HG02852 (cell line): Measurements from ENCODE around the gene AHRR.
A peak's percentile ranks its signal among the peaks of the same experiment; 100 is the strongest.
"Not testable (repeated sequence)": the region's sequence is repeated elsewhere in the genome, so short reads cannot be mapped to it uniquely, and the experiment has no call there.

Experiments used
- ATAC-seq: cut with Tn5 transposase; IDR thresholded peaks from one replicate; pipeline ENCODE4 v1.9.1; 2021; ENCODE audit warnings: mild to moderate bottlenecking, moderate library complexity; ENCODE audit not compliant: unreplicated experiment

Gene AHRR

GRCh38 chr5:466661-467310, 145.3 kb downstream of the AHRR start:
- no peak for ATAC-seq

DNA sequence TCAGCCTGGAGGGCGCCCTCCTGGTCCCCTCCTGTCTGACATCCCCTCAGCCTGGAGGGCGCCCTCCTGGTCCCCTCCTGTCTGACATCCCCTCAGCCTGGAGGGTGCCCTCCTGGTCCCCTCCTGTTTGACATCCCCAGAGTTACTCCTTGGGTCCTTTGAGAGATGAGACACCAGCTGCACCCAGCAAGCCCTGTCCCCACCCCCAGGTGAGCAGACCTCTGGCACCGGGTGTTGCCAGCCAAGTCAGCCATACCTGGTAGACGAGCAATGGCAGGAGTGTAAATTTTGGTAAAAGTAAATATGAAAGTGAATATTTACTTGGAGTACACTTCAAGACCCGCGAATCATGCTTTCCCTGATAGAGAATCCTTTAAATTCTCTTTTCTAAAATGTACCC, 146.9 kb downstream of the AHRR start:
- no peak for ATAC-seq

GRCh38 chr5:469752-470483, 148.4 kb downstream of the AHRR start:
- ATAC-seq, result no peak

GRCh38 chr5:470961-471749, 149.6 kb downstream of the AHRR start:
- ATAC-seq, result no peak

DNA sequence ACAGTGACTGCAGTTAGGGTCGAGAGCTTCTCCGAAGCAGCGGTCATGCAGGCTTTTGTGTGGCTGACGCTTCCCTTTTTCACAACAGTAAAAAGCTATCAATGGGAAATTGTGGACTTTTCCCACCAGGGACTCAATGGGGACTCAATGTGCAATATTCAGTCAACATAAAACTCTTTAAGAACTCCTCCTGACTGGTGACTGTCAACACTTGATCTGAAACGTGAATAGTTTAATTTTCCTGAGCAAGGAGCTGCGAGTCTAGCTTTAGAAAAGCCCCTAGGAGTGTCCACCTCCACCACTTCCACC, 150.2 kb downstream of the AHRR start:
- no peak for ATAC-seq

DNA sequence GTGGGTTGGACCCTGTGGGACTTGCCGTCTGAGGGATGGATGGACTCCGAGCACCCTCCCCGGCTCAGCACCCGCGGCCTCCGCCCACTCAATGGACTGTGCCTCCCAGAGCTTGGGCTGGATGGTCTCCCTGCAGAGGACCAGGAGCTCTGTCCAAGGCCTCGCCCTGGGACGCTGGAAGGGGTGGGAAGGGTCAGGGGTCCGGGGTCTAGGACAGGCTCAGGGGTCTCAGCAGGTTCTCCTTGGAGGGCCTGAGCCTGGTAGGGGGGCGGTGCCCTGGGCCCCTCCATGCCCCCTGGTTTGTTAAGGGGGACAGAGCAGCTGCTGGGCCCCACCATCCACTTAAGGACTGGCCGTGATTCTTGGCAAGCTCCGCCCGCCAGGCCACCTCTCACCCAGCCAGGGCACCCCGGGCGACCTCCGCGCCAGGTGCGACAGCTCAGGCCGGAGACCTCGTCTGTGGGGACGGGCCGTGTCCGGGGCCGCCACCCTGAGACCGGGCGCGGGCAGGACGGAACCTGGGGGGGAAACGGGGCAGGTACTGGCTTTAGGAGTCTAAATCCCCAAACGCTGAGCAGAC, 150.7 kb downstream of the AHRR start:
- peak; percentile 16 for ATAC-seq

DNA sequence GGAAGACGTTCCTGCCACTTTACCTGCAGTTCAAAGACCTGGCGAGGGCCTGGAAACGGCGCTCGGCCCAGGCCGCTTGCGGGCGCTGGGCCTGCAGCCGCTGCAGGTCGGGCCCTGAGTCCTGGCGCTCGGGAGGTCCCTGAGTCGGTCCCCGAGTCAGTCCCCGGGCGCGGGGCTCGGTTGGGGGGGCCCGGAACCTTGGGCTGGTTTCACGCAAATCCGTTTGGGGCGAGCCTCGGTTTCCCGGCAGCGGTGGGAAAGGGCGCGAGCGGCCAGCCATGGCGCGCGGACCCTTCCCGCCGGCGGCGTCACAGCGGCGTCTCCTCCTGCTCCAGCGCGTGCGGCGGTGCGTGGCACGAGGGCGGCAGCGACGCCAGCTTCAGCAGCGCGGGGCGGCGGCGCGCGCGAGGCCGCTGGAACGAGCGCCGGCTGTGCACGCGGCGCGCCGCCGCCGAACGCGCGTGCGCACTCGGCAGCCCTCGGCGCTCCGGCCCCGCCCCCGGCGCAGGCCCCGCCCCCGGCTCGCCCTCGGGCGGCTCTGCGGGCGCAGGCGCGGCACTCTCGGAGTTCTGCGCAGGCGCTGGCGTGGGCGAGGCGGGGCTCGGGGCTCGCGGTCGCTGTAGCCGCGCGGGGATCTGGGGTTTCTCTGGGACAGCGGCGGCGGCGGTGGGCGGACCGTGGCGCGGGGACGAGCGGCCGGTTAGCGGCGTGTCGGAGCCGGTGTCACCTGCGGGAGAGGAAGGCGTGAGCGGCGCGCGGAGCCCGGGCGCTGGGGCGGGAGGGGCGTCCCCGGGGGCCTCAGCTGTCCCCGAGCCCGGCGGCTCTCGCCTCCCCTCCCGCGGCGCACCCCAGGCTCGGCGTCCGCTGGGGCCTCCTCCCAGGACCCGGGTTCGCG, 151.4 kb downstream of the AHRR start:
- ATAC-seq, result peak; percentile 67

DNA sequence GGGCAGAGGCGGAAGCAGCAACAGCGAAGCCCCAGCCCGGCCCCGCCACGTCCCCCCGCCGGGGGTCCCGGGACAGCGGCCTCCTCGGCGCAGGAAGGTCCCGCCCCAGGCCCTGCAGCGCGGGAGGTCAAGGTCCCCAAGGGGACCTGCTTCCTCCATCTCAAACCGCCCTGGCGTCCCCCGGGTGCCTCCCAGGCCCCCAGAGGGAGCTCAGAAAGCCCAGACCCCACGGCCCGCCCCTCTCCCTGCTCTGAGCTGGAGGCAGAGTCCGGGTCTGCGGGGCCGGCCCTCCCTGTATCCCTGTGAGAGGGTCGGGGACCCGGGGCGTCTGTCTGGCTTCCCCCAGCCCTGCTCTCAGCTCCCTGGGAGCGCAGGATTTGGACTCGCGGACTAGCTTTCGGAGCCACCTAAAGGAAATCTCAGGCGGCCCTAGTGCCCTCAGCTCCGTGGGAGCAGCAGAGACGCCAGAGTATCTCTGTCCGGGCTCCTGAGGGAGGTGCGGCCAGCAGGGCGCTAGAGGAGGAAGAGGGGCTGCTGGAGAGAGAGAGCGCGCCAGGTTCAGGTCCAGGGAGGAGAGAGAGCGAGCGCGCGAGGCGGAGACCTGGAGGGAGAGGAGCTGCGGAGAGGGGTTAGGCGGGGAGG, 152.2 kb downstream of the AHRR start:
- ATAC-seq, result peak; percentile 23

- not testable (repeated sequence) for ATAC-seq
These were observed 152.8 kb downstream of the AHRR start for GRCh38 chr5:474232-474839.

DNA sequence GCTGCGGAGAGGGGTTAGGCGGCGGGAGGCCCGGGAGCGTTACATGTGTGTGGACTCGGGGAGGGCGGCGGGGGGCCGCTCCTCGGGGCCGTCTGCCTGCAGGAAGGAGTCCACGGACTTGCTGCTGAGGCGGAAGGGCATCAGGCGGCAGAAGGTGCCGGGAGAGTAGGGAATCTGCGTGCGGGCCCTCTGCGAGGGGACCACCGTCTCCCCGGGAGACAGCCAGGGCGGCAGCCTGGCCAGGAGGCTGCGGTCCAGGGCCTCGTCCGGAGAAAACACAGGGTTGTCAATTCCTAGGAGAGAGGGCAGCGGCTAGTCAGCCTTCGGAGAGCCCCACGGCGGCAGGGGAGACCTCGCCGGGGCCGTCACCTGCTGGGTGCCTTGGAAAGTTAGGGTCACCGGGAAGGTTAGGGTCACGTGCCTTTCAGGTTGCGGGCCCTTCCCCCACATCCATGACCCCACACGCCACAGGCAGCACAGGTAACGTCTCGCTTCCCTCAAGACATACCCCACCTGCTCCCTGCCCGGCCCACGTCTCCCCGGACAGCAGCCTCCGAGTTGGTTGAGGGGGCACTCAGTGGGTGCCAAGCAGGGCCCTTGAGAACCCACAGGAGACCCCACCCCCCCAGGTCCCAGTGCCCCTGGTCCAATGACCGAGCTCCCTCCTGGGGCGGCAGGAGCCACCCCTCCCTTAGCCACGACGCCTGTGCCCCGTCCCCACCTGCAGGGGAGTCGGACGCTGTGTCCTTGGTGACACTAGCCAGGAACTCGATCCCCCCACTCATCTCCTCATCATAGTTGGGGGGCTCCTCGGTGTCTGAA, 153.5 kb downstream of the AHRR start:
- ATAC-seq, result no peak

GRCh38 chr5:475704-476101, 154.2 kb downstream of the AHRR start:
- no peak for ATAC-seq

DNA sequence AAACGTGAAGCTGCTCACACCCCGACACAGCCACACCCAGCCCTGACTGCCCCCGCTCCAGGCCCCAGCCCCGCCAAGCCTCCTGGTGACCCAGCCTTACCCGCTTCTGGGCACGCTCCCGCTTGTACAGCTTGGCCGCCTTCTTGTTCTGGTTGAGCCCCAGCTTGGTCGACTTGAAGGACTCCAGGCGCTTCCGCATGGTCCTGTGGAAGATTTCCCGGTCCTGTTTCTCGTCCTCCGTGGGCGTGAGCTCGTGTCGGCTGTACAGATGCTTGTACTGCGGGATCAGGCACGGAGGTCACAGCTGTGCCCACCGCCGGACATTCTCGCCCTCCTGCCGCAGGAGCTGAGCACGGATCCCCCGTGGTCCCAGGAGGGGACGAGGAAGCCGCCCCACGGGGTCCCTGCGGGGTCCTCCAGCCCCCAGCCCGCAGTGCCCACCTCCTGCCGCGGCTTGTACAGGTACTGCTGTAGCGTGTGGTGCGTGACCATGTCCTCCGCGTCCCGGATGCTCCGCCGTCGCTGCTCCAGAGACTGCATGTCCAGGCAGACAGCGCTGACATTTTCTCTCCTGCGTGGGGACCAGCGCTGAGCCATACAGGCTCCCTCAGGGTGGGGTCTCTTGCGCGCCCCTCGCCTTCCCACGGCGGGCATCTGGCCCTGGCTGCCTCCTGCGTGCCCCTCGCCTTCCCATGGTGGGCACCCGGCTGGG, 154.7 kb downstream of the AHRR start:
- ATAC-seq, result no peak

GRCh38 chr5:476814-477175, 155.3 kb downstream of the AHRR start:
- ATAC-seq, result no peak

DNA sequence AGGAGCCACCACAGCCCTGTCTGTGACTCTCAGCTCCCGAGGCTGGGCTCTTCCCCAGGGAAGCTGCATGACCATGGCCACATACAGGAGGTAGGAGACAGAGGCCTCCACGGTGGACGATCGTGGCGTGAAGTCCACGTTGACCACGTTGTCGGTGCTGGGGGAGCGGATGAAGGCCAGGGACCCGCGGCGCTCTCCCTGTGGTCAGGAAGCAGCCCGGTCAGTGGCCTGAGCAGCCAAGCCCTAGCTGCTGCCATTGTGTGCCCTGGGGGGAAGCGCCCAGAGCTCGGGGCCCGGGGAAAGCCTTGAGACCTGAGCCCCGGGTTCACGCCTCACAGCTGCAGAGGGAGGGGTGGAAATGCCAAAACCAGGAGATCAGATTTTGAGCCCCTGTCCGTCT, 155.7 kb downstream of the AHRR start:
- no peak for ATAC-seq

DNA sequence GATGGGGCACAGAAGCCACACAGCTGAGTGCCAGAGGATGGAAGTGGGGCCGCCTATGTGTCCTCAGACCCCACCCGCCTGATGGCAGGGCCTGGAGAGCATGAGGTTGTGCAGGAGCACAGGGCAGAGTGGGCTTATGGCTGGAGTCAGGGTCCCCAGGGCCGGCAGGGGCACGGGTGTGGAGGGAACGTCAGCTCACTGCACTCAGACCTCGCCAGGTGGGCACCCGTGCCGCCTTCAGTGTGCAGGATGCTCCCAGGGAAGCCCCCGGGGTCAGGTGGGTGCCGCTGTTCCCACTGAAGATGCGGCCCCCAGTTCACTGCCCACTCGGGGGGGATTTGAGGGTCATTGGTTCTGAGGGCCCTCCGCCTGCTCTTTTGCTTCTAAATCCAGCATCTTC, 156.4 kb downstream of the AHRR start:
- ATAC-seq, result no peak

DNA sequence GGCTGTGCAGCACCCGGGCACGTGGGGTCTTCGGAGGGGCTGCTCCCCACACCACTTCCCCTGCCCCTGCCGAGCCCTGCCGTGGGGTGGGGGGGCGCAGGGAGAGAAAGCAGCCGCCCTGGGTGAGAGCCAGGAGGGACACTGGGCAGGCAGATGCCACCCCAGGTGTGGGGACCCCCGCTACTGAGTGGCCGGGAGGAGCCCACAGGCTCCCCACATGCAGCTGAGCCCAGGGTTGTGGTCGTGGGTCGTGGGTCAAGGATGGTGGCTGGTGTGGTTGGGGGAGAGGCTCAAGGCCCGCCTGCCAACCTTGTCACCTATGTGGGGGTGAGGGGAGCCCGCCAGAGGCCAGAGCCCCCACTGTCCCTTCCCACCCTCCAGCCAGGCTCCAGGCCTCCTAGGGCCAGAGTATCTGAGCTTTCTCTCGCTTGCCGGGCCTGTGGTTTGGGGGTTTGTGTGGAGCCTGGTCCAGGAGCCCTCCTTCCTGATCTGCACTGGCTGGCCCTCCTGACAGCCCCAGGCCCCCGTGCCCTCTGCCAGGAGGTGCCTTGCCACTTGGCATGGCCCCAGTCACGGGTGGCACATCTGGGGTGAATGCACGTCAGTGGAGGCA, 157.0 kb downstream of the AHRR start:
- no peak for ATAC-seq

DNA sequence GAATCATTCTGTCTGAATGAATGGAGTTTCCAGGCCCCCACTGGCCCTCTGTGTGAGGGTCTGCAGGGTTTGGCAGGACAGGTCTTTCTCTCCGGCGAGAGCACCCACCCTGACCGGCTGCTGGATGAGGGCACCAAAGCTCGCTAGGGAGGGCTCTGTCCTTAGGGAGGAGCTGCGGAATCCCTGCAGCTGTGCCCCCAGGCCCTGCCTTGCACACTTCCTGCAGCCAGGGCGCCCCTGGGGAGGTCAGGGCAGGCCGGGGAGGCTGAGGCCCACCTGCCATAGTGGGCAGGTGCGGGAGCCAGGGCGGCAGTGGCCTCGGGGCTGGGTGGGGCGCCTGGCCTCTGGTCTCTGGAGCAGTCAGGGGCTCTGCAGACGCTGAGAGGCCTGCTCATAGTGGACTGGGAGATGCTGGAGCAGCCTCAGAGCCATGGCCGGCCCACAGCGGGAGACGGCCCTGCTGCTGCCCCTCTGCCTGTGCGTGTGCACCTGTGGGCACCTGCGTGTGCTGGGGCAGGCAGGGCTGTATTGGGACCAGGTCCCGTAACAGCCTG, 157.5 kb downstream of the AHRR start:
- no peak for ATAC-seq
